HG02623 (cell line): ENCODE measurements around the gene PIGM.
"Not testable (repeated sequence)": the region's sequence is repeated elsewhere in the genome, so short reads cannot be mapped to it uniquely, and the experiment has no call there.

ENCODE experiments used
- ATAC-seq: cut with Tn5 transposase; IDR thresholded peaks from one replicate; pipeline ENCODE4 v1.9.1; 2021; ENCODE audit warnings: moderate library complexity; ENCODE audit not compliant: unreplicated experiment

The PIGM gene

DNA sequence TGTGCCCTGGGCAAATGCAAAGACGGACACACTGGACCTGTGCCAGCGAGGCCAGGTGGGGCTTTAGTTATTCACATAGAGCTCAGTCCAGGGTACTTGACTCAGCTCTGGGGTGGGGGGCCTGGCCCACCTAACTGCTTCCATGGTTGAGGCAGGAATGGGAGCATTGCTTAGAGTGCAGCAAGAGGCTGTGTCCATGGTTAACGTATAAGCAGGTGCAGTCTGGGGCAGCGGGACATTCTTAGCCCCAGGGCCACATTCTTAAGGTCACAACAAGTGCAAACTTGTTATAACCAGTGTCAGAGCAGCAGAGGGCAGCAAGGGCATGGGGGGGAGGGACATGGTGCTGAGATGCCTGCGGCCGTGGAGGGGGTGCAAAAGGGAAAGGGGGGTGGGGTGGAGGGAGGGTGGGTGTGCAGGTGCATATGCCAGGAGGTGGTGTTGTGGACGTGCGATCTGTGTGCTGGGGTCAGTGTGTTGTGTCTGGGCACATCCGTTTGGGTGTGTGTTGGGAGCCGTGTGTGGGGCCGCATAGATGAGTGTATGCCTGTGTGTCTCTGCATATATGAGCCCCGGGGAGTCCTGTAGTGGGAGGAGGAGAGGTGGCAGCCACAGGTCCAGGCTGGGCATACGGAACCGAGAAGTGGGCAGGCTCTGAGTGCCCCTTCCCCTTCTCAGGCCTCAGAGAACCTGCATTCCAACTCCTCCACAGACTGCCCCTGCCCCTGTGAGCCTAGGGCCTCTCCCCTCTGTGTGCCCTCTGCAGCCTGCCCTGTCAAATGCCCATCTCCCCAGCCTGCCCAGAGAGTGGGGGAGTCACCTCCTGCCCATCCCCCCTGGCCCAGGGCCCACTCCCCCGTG lies 29.8 kb upstream of the PIGM start:
- no peak for ATAC-seq

- ATAC-seq: no peak
These were observed 26.3 kb upstream of the PIGM start for GRCh38 chr1:160058087-160058486.

DNA sequence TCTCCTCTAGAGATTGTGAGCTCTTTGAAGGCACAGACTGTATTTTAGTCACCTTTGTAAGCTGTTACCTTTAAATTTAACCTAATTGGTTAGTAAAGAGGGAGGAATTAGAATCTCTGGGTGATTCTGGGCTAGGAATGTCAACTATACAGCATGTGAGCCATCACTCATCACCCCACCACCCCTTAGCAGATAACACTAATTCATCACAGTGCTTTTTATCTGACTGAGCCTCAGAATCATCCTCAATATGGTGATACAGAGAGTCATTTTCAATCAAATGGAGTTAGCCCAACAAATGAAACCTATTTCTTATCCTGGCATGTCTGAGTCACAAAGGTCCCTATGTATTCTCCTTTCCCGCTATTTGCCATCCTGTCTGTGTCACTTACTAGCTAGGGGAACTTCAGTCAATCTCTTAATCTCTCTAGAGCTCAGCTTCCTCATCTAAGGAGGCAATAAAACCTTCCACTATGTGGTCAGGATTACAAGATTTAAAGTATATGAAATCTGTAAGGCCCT lies 24.9 kb upstream of the PIGM start:
- no peak for ATAC-seq

DNA sequence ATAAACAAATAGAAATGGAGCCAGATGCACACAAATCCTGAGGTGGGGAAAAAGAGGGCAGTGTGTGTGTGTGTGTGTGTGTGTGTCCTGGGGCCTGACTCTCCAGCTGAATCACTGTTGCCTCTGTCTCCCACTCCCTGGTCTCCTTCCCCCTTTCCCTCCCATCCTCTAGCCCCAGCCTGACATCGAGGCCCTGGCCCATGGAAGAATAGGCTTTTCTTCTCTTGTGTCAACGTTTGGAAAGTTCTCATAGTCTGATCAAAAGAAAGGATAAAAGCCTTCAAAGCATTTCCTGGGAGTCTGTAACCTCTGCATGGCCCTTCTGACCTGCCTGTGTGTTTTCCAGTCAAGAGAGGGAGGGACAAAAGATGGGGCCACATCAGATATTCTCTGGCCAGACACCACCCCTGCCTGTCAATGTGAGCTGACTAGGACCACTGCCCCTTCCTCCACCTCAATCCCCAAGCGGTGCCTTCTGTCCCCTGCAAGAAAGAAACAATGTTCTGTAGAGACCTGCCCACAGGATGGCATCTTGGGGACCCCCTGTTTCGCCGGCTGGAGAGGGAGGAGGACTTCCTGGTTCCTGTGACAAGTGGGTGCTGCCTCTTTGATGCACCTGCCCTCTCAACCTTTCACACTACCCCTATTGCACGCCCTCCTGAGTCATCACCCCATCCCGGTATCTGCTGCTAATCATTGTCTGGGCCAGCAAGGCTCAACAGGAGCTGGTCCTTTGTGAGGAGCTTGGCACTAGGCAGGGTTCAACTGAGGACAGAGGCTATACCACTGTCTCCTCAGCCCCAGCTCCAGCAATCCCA lies 22.0 kb upstream of the PIGM start:
- ATAC-seq: no peak

DNA sequence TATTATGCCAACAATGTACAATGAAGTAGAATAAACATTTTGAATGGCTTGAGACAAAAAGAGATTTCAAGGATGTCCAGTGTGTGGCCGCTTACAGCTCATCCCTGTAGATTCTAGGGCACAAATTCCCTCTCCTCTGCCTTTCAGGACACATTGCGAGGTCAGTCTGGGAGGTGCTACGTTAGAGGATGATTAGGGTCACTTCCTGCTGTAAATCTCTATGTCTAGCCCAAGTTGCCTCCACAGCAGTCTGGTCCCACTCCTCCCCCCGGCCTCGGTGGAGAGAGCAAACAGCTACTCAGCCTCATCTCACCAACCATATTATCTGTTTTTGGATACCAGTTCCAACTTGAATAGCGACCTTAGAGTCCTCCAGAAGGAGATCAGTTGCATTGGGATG lies 21.1 kb upstream of the PIGM start:
- ATAC-seq: no peak

DNA sequence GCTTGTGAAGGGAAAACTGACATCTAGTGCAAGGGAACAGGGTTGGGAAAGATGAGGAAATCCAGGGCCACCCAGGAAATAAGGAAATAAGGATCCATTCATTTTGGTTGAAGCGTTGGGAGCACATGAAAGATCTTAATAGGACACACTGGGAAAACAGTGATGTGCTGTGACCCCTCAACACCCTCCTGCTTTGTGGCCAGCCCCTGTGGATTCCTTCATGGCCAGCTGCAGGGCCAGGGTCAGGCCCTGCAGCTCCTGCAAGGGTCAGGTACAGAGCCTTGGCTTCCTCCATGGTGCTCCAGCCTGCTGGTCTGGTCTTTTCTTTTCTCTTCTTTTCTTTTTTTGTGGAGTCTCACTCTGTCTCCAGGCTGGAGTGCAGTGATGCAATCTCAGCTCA lies 18.8 kb upstream of the PIGM start:
- no peak for ATAC-seq

DNA sequence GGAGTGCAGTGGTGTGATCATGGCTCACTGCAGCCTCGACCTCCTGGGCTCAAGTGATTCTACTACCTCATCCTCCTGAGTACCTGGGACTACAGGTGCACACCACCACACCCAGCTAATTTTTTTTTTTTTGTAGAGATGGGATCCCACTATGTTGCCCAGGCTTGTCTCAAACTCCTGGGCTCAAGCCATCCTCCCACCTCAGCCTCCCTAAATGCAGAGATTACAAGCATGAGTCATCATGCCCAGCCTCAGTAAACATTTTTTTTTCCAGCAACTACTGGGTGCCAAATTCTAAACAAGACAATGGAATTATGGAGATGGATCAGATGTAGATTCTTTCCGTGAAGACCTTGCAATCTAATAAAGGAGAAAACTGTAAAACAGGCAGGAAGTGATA lies 18.4 kb upstream of the PIGM start:
- not testable (repeated sequence) for ATAC-seq

- no peak for ATAC-seq
These were observed 17.3 kb upstream of the PIGM start for GRCh38 chr1:160049101-160049500.

GRCh38 chr1:160048335-160048734 lies 16.5 kb upstream of the PIGM start:
- no peak for ATAC-seq

- no peak for ATAC-seq
These were observed 15.6 kb upstream of the PIGM start for GRCh38 chr1:160047111-160047991.

- no peak for ATAC-seq
These were observed 14.8 kb upstream of the PIGM start for GRCh38 chr1:160046494-160047110.

DNA sequence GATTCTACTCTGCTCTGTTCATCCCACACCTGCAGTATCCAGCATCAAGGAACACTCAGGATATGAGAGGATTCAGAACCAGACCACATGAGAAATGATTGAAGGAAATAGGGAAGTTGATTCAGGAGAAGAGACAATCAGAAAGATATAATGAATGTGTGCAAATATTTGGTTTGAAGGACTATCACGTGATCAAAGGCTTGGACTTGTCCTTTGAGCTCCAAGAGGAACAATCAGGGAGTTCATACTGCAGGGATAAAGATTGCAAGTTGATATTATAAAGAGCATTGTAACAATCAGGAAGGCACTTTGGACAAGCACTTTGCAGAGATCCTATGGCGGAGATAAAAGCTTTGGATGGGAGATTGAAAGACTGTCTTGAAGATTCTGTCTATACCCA lies 13.9 kb upstream of the PIGM start:
- ATAC-seq: no peak

DNA sequence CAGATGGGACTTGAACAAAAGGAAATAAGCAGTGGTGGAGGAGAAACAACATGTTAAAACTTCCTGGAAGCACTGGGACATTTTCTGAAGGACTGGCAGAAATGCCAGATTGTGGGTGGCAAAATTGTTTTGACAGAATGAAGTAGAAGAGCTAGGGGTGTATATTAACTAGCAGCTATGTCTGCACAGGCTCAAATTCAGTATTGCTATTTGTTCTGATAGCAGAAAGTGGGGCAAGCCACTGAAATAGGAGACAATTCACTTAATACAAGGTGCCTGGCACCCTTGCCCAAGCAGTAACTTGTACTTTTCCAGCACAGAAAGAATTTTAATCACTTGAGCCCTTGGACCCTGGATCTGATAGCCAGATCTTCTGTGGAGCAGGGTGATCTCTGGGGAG lies 11.8 kb upstream of the PIGM start:
- ATAC-seq: no peak

- no peak for ATAC-seq
These were observed 8.7 kb upstream of the PIGM start for GRCh38 chr1:160040476-160040875.

DNA sequence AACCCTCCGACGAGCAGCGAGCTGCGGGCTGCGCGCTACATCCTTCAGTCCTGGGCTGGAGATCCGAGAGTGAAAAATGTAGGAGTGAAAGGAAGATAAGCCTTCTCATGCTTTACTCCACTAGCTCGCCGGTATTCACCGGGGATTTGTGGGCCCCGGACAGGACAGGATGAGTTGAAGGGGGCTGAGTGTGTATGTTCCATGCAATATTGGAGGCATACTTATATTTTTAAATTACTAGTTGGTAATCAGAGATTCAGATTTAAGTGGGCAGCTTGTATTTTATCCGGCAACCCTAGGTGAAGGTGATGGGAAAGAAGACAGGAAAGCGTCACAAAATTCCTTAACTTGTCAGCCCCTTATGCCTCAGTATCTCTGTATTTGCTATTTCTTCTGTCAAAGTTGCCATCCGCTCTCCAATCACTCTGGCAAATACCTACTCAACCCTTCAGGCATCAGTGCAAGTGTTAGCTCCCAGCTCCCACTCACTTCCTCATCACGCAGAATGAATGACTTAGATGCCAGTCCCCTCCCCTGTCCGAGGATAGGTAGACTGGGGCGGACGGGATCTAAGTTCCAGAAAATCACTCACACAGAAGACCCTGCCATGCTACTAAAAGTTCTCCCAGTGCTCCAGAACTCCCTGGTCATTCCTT lies 503 bp upstream of the PIGM start:
- no peak for ATAC-seq

DNA sequence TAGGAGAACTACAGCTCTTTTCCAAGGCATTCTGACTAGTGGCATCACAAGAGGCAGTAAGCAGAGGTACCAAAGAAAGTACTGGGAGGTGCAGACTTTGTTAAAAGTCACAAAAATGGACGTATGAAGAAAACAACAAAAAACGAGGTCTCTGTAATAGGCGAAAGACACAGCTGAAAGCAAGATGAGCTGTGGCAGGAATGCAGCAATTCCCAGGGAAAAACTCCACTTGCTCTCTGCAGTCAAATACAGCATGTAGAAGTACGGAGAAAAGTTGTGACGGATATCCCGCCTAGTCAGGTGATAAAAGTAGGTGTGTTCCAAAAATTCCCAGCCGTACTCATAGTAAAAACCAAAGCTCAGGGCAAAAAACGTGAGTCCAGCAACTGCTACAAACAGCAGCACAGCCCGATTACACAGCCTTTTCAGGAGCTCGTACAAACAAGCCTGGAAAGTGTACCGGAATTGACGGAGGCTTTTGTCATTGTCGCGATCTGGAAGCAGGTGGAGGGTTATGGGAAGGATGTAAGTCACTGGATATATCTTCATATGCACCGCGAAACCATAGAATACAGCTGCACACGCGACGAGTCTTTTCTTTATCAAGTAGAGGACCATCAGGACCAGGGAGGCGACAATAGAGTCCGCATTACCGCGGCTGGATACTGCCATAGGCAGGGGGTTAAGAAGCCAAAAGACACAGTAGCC lies 979 bp downstream of the PIGM start:
- peak; percentile 19 for ATAC-seq

DNA sequence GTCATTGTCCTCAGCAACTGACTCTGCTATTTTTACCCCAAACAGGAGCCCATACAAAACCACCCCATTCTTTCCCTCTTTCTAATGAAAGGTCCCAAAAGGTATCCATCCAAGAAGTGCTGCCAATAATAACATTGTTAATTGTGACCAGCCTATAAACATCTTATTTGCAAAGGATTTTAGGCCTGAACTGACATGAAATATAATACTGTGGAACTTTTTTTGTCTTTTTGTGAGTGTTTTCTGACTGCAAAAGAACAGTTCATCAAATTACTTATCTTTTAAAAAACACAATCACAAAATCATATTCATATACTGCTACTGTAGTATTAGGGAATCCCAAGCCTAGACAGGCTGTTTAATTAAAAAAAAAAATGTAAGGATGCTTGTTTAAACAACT lies 3.4 kb downstream of the PIGM start:
- ATAC-seq: no peak

DNA sequence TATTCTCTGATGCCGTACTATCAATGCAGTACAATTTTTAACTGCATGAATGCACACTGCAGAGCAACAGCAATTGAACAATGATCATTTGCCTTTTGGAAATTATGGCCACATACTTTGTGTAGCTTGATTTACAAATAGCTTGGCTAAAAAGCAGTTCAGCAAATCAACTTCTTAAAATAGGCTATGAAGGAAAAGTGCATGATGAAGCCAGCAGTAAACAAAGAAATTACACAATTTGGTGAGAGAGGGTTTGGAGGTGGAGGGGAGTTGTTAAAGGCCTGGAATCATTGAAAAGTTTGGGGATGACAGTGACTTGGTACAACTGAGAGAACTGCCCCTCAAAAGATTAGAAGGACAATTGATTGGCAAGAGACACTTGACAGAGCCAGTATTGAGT lies 6.5 kb downstream of the PIGM start:
- no peak for ATAC-seq

GRCh38 chr1:160024195-160024905 lies 7.4 kb downstream of the PIGM start:
- ATAC-seq: no peak
